HG03103 (cell line): ENCODE measurements around the gene TUBA8.
"Not testable (repeated sequence)": the region's sequence is repeated elsewhere in the genome, so short reads cannot be mapped to it uniquely, and the experiment has no call there.

Source experiments
- ATAC-seq: cut with Tn5 transposase; IDR thresholded peaks from one replicate; pipeline ENCODE4 v1.9.1; 2021; ENCODE audit warnings: low read depth; ENCODE audit not compliant: unreplicated experiment

TUBA8 gene

GRCh38 chr22:18123476-18124025 is 12.9 kb downstream of the TUBA8 start:
- ATAC-seq: not testable (repeated sequence)

- ATAC-seq: no peak
These were observed 16.0 kb downstream of the TUBA8 start for GRCh38 chr22:18126606-18127005.

- ATAC-seq: no peak
These were observed 19.4 kb downstream of the TUBA8 start for GRCh38 chr22:18130018-18130417.

- ATAC-seq: no peak
These were observed 20.3 kb downstream of the TUBA8 start for GRCh38 chr22:18130699-18131429.

- no peak for ATAC-seq
These were observed 22.8 kb downstream of the TUBA8 start for GRCh38 chr22:18133452-18133851.

GRCh38 chr22:18136563-18137320 is 26.1 kb downstream of the TUBA8 start:
- no peak for ATAC-seq

- not testable (repeated sequence) for ATAC-seq
These were observed 30.4 kb downstream of the TUBA8 start for GRCh38 chr22:18141004-18141403.

- ATAC-seq: no peak
These were observed 33.5 kb downstream of the TUBA8 start for GRCh38 chr22:18144105-18144504.

GRCh38 chr22:18145676-18146388 is 35.2 kb downstream of the TUBA8 start:
- no peak for ATAC-seq

- no peak for ATAC-seq
These were observed 35.8 kb downstream of the TUBA8 start for GRCh38 chr22:18146389-18146753.

GRCh38 chr22:18147791-18148190 is 37.2 kb downstream of the TUBA8 start:
- ATAC-seq: no peak

GRCh38 chr22:18148293-18148965 is 37.8 kb downstream of the TUBA8 start:
- no peak for ATAC-seq

- no peak for ATAC-seq
These were observed 41.9 kb downstream of the TUBA8 start for GRCh38 chr22:18152519-18152918.

- no peak for ATAC-seq
These were observed 44.3 kb downstream of the TUBA8 start for GRCh38 chr22:18154821-18155390.

GRCh38 chr22:18155546-18155945 is 44.9 kb downstream of the TUBA8 start:
- not testable (repeated sequence) for ATAC-seq

GRCh38 chr22:18156878-18157713 is 46.5 kb downstream of the TUBA8 start:
- ATAC-seq: no peak

GRCh38 chr22:18157714-18158028 is 47.1 kb downstream of the TUBA8 start:
- no peak for ATAC-seq

GRCh38 chr22:18160641-18161040 is 50.0 kb downstream of the TUBA8 start:
- ATAC-seq: not testable (repeated sequence)

GRCh38 chr22:18163843-18164242 is 53.2 kb downstream of the TUBA8 start:
- ATAC-seq: not testable (repeated sequence)
